AG08395 (cell line): Measurements from ENCODE around the gene PTGER1.
"Not testable (repeated sequence)": the region's sequence is repeated elsewhere in the genome, so short reads cannot be mapped to it uniquely, and the experiment has no call there.

Source experiments
- DNase-seq: peaks from one replicate; pipeline ENCODE4 v3.0.0; 2012; ENCODE audit warnings: mixed read lengths, low spot score

Gene PTGER1

DNA sequence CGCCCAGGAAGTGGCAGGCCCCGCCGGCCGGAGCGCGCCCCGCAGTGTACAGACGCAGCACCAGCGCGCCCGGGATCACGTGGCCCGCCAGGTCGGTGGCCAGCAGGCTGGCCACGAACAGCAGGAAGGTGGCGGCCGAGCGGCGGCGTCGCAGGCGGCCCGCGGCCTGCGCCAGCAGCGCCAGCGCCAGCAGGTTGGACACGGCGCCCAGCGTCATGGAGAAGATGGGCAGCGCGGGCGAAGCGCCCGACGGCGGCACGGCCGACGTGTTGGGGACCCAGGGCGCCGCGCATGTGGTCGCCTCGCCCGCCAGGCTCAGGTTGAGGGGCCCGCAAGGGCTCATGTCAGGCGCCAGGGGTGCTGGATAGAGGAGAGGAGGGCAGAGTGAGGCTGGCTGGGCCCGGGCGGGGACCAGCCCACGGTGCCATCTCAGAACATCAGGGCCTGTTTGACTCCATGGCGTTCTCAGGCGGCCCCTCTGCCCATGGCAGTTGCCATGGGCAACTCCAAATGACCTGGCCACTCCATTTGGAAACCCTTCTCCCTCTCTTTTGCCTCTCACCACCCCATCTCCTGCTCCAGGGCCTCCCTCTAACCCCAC is 1.1 kb downstream of the PTGER1 start:
- no peak for DNase-seq

DNA sequence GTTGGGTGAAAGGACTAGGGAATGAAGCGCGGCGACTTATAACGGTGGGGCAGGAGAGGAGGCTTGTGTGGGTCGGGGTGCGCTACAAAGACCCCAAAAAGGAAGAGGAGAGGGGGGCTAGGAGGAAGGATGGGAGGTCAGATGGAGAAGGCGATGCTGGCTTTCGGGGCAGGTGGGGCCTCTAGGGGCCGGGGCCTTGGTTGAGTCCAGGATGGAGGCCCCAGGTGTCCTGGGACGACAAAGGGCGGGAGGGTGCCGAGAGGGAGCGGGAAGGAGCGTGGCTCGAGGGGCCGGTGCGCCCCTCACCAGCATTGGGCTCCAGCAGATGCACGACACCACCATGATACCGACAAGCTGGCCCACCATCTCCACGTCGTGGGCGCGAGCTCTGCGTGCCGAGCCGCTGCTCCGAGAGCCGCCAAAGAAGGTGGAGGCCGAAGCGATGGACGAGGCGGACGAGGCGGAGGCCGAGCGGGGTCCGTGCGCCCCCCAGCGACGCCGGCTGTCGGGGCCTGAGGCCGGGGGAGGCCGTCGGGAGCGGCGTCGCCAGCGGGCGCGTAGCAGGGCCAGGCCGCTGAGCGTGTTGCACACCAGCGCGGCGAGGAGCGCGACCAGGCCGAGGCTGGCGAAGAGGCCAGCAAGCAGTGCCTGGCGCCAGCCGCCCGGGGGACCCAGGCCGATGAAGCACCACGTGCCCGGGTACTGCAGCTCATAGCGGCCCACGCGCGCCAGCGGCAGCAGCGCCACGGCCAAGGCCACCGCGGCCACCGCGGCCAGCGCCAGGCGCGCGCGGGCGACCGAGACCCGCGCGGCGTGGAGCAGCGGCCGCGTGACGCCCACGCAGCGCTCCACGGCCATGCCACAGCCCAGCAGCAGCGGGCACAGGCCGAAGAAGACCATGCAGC is 1.8 kb downstream of the PTGER1 start:
- DNase-seq: no peak

DNA sequence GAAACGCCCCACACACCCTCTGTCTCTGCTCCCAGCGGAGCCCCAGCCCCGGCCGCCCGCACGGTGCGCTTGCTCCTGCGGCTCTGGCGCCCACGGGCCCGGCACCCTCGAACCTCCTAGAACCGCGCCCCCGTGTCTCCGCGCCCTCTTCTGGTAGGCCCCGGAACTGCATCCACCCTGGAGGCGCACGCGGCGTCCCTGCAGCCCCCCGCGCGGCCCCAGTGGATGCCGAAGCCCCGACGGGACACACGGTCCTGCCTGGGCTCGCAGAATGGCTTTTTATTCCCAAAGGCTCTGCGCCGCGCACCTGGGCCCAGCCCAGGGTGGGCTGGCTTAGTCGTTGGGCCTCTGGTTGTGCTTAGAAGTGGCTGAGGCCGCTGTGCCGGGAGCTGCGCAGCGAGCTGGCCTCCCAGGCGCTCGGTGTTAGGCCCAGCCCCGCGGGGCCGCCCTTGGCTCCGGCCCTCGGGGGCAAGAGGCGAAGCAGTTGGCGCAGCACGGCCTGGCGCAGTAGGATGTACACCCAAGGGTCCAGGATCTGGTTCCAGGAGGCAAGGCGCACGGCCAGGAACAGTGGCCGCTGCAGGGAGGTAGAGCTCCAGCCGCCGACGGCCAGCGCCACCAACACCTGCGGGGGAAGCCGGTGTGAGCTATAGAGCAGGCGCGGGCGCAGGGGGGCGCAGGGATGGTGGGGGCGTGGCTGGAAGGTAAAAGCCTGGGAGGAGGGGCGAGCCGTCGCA is 2.8 kb downstream of the PTGER1 start:
- peak; percentile 82 for DNase-seq

DNA sequence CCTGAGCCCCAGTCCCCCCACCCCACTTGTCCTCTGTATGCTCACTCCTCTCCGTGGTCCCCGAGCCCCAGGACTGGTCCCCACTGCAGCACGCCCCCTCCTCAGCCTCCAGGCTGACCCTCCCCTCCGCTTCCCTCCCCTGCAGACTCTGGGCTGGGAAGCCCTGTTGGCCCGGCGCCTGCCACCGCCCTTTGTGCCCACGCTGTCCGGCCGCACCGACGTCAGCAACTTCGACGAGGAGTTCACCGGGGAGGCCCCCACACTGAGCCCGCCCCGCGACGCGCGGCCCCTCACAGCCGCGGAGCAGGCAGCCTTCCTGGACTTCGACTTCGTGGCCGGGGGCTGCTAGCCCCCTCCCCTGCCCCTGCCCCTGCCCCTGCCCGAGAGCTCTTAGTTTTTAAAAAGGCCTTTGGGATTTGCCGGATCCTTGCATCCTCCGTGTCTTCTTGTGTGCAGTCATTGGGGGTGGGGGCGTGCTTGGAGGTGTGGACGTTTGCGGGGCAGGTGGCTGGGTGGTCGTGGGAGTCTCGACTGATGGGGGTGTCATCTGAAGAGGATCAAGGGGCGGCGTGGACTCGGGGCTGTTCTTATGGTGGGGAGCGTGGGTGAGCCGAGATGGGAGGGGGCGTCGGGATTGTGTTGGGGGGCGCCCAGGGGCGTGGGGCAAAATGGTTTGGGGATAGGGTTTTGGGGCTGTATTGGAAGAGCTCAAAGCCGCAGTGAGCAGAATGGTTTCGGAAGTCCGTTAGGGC is 3.5 kb downstream of the PTGER1 start:
- DNase-seq: no peak

DNA sequence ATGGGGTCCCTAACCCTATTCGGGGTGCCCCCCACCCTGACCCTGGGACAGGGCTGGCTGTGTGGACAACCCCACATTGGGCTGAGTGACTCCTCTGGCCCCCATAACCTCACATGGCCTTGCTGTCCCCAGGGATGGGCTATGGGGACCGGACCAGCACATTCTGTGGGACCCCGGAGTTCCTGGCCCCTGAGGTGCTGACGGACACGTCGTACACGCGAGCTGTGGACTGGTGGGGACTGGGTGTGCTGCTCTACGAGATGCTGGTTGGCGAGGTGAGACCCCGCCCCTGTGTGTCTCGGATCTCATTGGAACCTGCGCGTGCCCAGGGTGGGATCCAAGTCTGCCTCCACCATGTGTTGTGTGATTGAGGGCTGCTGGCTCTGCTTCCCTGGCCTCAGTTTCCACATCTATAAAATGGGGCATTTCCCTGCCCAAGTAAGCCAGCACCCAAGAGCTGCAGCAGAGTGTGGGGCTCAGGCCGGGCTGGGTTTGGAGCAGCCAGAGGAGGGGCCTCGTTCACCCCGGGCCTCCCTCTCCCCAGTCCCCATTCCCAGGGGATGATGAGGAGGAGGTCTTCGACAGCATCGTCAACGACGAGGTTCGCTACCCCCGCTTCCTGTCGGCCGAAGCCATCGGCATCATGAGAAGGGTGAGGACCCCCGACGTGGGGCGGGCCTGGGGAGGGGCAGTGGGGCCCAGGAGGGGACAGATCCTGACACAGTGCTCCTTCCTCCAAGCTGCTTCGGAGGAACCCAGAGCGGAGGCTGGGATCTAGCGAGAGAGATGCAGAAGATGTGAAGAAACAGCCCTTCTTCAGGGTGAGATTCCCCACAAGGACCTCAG is 4.9 kb downstream of the PTGER1 start:
- no peak for DNase-seq

DNA sequence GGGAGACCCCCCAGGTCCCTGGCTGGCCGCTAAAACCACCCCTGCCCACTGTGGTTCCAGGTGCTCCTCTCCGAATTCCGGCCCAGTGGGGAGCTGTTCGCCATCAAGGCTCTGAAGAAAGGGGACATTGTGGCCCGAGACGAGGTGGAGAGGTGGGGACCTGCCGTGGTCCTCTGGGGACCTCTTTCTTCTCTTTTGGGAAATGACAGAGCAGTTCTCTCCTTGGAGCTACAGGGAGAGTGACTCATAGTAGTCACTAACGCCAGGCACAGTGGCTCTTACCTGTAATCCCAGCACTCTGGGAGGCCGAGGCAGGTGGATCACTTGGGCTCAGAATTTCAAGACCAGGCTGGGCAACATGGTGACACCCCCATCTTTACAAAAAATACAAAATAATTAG is 7.3 kb downstream of the PTGER1 start:
- no peak for DNase-seq

DNA sequence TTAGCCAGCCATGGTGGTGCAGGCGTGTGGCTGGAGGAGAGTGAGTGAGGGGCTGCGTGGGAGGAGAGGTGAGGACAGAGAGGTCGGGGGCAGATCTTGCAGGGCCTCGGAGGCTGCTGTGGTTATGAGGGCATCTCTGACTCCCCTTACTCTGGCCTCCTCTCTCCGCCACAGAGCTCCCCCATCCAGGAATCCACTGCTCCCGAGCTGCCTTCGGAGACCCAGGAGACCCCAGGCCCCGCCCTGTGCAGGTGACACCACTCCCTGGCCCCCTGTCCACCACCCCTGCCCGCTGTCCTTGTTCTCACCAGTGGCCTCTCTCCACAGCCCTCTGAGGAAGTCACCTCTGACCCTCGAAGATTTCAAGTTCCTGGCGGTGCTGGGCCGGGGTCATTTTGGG is 7.8 kb downstream of the PTGER1 start:
- no peak for DNase-seq

DNA sequence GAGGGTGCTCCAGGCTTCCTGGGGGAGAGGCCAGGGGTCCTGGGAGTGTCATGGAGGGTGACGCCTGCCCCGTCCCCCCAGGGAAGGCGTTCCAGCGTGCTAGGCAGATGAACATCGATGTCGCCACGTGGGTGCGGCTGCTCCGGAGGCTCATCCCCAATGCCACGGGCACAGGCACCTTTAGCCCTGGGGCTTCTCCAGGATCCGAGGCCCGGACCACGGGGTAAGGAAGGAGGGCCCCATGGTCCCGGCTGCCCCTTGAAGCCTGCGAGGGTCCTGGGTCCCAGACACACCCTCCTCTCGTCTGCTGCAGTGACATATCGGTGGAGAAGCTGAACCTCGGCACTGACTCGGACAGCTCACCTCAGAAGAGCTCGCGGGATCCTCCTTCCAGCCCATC is 11.4 kb downstream of the PTGER1 start:
- no peak for DNase-seq

DNA sequence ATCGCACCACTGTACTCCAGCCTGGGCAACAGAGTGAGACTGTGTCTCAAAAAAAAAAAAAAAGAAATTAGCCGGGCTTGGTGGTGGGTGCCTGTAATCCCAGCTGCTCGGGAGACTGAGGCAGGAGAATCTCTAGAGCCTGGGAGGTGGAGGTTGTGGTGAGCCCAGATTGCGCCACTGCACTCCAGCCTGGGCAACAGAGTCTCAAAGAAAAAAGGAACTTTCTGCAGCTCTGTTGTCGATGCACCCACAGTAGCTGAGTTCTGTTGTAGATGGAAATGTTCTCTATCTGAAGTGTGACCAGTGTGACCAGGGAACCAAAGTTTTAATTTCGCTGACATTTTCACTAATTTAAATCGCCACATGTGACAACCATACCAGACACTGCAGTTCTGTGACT is 12.8 kb downstream of the PTGER1 start:
- not testable (repeated sequence) for DNase-seq

DNA sequence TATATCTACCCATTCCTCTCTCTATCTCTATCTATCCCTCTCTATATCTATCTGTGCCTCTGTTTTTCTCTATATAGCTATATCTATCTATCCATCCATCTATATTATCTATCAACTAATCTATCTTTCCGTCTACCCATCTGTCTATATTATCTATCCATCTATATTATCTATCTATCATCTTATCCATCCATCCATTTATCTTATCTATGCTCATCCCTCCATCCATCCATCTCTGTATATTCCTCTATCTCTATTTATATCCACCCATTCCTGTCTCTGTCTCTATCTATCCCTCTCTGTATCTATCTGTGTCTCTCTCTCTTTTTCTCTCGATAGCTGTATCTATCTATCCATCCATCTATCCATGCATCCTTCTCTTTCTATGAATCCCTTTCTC is 14.2 kb downstream of the PTGER1 start:
- DNase-seq: no peak

DNA sequence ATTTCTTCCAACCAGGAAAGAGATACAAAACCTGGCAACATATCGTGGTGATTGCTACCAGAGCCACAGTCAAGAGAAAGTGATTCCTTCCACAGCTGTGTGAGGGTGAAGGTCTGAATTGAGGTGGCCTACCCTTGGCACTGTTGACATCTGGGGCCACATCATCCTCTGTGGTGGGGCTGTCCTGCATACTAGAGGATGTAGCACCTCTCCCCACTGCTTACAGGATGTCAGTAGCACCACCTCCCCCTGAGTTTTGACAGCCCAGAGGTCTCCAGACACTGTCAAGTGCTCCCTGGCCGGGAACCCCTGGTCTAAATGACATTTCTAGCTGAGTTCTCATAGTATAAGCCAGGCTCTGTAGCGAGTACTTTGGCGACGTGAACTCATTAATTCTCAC is 15.5 kb downstream of the PTGER1 start:
- no peak for DNase-seq

DNA sequence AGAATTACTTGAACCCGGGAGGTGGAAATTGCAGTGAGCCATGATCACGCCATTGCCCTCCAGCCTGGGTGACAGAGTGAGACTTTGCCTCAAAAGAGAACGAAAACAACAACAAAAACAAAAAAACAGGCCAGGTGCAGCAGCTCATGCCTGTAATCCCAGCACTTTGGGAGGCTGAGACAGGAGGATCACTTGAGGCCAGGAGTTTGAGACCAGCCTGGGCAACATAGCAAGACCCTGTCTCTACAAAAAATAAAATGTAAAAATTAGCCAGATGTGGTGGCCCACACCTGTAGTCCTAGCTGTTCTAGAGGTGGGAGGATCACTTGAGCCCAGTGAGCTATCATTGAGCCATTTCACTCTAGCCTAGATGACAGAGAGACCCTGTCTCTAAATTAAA is 22.9 kb downstream of the PTGER1 start:
- DNase-seq: not testable (repeated sequence)

DNA sequence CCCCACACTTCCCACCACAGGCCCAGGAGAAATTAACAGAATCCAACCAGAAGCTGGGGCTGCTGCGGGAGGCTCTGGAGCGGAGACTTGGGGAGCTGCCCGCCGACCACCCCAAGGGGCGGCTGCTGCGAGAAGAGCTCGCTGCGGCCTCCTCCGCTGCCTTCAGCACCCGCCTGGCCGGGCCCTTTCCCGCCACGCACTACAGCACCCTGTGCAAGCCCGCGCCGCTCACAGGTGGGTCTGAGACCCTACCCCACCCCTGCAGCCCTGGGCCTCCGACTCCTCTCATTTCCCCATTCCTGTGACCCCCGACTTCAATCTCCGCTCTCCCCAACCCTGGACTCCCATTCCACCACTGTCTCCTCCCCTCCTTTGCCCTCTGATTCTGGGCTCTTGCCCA is 24.3 kb downstream of the PTGER1 start:
- DNase-seq: no peak

DNA sequence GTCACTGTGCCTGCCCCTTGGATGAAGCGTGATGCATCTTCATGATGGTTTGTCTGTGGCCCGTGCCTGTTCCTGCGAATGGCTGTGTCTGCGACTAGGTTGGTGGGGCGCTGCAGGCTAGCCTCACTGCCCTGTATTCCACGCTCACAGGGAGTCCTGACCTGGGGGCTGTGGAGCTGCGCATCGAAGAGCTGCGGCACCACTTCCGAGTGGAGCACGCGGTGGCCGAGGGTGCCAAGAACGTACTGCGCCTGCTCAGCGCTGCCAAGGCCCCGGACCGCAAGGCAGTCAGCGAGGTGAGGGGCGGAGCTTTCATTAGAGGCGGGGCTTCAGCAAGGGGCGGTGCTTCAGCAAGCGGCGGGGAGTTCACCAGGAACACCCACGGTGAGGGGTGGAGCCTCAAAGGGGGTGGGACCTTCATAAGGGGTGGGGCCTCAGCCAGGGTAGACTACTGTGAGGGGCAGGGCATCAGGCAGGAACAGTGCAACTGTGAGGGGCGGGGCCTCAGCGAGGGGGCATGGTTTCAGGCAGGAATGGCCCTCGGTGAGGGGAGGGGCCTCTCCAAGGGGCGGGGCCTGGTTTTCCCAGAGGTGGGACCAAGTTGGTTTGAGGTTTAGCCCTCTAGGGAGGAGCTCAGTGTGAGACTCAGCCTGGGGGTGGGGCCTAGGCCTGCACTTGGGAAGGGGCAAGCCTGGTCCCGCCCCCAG is 24.8 kb downstream of the PTGER1 start:
- DNase-seq: peak; percentile 58

DNA sequence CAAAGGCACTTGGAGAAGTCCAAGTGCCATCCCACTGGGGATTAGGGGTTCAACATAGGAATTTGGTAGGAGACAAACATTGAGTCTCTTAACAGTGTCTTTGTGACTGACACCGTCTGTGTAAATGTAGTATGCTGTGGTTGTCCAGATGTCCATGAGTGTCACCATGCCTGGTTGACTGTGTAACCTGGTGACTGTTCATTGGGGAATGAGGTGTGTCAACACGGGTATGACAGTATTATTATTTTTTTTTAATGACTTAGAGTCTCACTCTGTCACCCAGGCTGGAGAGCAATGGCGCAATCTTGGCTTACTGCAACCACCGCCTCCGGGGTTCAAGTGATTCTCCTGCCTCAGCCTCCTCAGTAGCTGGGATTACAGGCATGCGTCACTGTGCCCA is 25.8 kb downstream of the PTGER1 start:
- DNase-seq: no peak

DNA sequence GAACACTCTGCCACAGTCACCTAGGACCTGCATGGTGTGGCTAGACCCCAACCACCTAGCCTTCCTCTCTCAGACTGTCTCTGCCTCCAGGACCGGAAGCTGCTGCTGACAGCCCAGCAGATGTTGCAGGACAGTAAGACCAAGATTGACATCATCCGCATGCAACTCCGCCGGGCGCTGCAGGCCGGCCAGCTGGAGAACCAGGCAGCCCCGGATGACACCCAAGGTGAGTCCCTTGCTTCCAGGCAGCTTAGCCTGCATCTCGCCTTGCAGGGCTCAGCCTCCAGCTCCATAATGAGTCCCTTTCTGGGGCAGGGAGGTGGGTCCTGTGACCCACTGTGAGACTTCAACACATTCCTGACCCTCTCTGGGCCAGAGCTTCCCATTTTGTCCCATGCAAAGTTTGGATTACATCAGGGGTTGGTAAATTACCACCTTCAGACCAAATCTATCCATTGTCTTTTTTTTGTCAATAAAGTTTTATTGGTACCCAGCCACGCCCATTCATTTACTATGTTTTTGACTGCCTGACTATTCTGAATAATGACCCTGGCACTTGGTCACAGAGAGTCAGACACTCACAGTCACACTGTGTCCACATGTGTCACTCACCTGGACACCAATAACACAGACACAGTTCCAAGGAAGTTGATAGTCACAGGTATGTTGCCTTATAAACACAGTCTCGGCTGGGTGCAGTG is 28.7 kb downstream of the PTGER1 start:
- no peak for DNase-seq

DNA sequence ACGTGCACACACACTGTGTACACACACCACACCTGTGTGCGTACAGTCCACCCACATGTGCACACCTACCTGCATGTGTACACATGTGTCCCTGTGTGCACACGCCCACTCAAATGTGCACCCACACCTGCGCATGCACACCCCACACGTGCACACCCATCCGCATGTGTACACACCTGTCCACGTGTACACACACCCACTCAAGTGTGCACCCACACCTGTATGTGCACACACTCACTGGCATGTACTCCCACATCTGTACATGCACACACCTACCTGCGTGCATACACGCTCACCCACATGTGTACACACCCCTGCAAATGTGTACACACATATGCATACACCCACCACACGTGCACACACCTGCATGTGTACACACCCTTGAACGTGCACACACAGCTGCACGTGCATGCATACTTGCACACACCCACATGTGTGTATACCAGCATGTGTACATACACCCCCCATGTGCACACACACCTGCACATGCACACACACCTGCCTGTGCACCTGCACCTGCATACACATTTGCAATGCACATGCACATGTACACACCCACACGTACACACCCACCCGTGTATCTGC is 31.4 kb downstream of the PTGER1 start:
- DNase-seq: no peak

DNA sequence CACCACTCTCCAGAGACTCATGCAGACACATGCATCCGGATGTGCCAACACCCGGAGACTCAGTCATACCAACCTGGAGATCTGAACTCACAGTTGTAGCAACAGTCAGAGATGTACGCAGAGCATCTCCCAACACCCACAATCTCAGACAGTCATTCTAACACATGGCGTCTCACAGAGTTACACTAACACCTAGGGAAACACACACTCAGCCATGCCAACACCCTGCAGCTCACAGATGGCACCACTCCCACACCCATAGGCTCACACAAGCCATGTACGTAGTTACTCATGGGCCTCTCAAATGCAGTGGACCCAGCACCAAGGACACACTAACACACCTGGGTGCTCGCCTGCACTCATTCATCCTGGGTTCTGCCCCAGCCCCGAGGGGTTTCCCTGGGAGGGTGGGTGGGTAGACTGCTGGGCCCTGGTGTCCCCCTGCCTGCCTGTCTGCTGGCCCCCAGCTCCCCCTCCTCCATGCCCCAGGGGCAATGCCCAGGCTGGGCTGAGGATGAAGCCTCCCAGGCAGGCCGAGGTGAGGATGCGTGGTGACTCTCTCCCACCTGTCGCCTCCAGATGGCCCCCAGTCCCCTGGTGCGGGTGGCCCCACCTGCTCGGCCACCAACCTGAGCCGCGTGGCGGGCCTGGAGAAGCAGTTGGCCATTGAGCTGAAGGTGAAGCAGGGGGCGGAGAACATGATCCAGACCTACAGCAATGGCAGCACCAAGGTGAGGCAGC is 32.1 kb downstream of the PTGER1 start:
- DNase-seq: no peak
